GM19193 (cell line): ENCODE results near the gene SMIM1.

ENCODE experiments used
- POLR2A ChIP-seq: IDR thresholded peaks from 4 replicates; pipeline ENCODE4 v1.6.1; 2011; ENCODE audit not compliant: insufficient read depth, insufficient read length; ENCODE audit errors: extremely low read depth

Gene SMIM1

DNA sequence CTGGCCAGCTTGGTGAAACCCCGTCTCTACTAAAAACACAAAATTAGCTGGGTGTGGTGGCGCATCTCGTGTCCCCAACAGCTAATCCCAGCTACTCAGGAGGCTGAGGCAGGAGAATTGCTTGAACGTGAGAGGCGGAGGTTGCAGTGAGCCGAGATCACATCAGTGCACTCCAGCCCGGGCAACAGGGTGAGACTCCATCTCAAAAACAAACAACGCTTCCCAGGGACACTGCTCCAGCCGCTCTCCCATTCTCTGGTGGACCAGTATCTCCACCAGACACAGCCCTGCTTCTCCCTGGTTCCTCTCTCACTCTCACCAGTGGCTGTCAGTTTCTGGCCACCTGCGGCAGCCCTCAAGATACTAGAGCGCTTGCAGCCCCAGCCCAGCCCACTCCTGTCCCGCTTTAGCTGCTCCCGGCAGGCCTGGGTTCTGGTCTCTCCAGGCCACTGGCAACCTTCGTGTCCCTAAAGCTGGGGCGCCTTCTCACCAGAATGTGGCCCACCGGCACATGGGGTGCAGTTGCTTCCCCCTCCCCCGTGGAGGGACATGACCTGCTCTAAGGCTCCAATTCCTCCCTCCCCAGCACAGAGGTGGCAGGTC is 44.7 kb downstream of the SMIM1 start:
- TF ChIP-seq POLR2A: no peak

DNA sequence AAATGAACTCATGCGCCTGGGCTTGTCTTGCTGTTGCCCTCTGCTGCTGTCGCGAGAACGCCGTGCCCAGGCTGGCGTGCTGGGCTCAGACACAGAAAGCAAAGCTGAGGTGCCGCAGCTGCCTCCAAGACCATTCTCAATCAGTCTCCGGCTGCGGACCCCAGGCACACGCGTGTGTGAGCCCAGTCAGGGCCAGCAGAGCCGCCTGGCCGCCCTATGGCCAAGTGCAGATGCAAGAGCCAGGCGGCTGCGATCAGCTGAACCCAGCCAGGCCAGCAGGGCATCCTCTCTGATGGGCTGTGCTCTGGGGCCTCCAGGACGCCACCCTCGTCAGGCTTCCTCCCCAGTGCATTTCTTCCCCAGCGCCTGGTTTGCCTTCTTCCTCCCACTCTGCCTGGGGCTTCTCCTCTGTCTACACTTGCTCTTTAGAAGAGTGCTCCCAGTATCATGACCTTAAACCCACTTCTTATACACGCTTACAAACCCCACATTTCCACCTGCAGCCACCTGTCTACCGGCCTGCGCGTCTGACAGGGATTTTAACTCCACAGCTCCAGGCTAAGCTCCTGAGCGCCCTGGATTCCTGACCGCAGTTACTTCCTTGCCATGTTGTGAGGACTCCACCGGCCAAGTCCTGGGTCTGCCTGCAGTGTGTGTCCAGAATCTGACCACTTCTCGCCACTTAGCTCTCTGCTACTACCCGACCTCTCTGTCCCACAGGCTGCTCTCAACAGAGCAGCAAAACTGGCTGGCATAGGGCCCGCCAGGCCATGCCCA is 45.5 kb downstream of the SMIM1 start:
- TF ChIP-seq POLR2A: no peak

DNA sequence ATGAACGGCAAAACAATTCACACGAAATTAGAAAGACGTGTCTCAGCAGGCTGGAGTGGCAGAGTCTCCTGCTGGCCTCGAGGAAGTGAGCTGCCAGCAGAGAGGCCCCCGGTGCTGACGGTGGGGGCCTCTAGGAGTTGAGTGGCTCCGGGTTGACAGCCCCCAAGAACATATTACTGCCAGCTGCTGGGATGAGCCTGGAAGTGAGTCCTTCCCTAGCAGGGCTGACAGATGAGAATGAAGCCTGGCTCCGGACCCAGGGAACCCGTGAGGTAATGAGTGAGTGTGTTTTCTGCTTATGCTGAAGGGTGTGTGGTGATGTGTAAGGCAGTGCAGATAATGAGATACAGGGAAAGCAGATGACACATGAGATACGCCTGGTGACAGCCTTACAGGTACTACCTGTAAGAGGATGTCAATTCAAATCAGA is 47.2 kb downstream of the SMIM1 start:
- no peak for TF ChIP-seq POLR2A

DNA sequence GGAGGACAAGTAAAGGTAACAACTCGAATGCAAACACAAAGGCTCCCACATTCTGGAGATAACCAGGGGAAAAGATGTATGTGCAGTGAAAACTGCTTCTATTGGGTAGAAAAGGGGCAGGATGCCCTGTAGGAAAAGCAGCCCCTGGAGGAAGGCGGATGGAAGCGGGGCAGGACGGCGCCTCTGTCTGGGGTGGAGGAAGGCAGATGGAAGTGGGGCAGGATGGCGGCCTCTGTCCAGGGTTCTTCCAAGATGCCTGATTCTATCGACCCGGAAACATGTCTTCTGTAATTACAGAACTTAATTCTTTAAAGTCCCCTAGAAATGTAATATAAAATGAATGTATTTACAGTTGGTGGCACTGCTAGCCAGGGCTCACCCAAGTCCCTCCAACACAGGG is 47.8 kb downstream of the SMIM1 start:
- no peak for TF ChIP-seq POLR2A

DNA sequence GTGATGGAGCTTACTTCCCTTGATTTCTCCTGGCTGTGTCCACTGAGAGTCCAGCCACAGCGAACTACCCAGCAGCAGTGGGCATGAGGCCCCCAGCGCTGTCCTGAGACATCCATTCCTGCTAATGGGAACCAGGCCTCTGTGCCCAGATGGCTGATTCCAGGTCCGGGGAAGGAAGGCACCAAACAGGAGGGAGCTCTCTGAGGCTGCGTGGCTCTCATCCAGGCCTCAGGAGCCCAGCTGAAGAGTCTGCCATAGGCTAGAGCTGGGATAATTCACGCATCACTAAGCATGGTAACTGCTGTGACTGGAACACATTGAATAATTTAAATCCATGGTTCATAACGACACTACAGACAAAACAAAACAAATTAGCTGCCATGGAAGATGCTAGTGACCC is 48.5 kb downstream of the SMIM1 start:
- TF ChIP-seq POLR2A: no peak

- no peak for TF ChIP-seq POLR2A
Measured at GRCh38 chr1:3821447-3821846, 48.9 kb downstream of the SMIM1 start.

DNA sequence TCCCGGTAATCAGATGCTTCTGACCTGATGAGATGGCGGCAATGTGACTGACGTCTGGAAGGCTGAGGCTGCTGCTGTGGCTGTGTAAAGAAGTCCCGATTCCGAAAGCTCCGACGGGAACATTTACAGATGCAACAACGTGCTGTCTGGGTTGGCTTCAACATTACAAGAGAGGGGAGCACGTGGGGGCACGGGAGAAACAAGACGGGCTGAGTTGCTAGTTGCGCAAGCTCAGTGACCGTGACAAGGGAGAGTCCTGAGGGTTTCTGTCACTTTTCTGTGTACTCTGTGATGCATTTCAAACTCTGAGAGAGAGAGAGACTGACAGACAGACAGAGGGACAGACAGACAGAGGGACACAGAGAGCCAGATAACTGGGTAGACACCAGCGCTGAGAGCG is 49.4 kb downstream of the SMIM1 start:
- TF ChIP-seq POLR2A: no peak

- TF ChIP-seq POLR2A: no peak
Measured at GRCh38 chr1:3822421-3822820, 49.9 kb downstream of the SMIM1 start.

DNA sequence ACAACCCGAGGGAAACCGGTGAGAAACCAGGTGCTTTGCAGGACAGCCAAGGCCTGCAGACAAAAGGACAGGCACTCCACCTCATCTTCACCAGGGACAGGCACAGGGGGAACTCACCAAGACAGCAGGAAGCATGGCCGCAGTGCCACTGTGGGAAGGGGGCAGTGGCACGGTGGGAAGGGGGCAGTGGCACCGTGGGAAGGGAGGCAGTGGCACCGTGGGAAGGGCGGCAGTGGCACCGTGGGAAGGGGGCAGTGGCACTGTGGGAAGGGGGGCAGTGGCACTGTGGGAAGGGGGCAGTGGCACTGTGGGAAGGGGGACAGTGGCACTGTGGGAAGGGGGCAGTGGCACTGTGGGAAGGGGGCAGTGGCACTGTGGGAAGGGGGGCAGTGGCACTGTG is 52.1 kb downstream of the SMIM1 start:
- no peak for TF ChIP-seq POLR2A

GRCh38 chr1:3825356-3825755 is 52.8 kb downstream of the SMIM1 start:
- TF ChIP-seq POLR2A: no peak
